RWPE2 (cell line): ENCODE data around the gene ARHGAP8.
A peak's percentile ranks its signal among the peaks of the same experiment; 100 is the strongest.

Source experiments
- ATAC-seq: fragments of 200-7000 bp; cut with Tn5 transposase; 3 replicates; pipeline ENCODE4 v1.9.1; 2021; ENCODE audit warnings: low read depth
- DNase-seq: peaks from one replicate; pipeline ENCODE4 v3.0.0-alpha.2; 2020; ENCODE audit warnings: low spot score
- H3K27ac ChIP-seq: fragments of 450-650 bp; 2 replicates; pipeline ENCODE4 v1.5.1; 2017; ENCODE audit warnings: mild to moderate bottlenecking; ENCODE audit not compliant: poor library complexity, severe bottlenecking
- H3K27me3 ChIP-seq: fragments of 250-450 bp; sonication (Bioruptor Pico); 2 replicates; pipeline ENCODE4 v1.5.1; 2021; ENCODE audit warnings: mild to moderate bottlenecking, moderate library complexity; ENCODE audit not compliant: insufficient read depth, poor library complexity, severe bottlenecking
- H3K36me3 ChIP-seq: fragments of 250-450 bp; sonication (Bioruptor Pico); 2 replicates; pipeline ENCODE4 v1.5.1; 2020; ENCODE audit warnings: low read depth, mild to moderate bottlenecking, moderate library complexity
- H3K4me1 ChIP-seq: fragments of 250-450 bp; sonication (Bioruptor Pico); 2 replicates; pipeline ENCODE4 v1.5.1; 2021; ENCODE audit warnings: mild to moderate bottlenecking, moderate library complexity; ENCODE audit not compliant: insufficient read depth, poor library complexity, severe bottlenecking
- H3K4me3 ChIP-seq: fragments of 250-450 bp; sonication (Bioruptor Pico); 2 replicates; pipeline ENCODE4 v1.5.1; 2021; ENCODE audit warnings: mild to moderate bottlenecking, moderate library complexity; ENCODE audit not compliant: severe bottlenecking
- H3K9me3 ChIP-seq: fragments of 250-450 bp; sonication (Bioruptor Pico); 2 replicates; pipeline ENCODE4 v1.5.1; 2021; ENCODE audit warnings: mild to moderate bottlenecking, moderate library complexity; ENCODE audit not compliant: severe bottlenecking
- CTCF ChIP-seq: fragments of 450-650 bp; IDR thresholded peaks from one replicate; pipeline ENCODE4 v1.5.1; 2017; ENCODE audit warnings: mild to moderate bottlenecking, moderate library complexity; ENCODE audit not compliant: poor library complexity, severe bottlenecking

ARHGAP8 gene

GRCh38 chr22:44869196-44869595 is 116.8 kb downstream of the ARHGAP8 start:
- no peak for TF ChIP-seq CTCF
- DNase-seq (no peak), ATAC-seq (no peak)
- Histone ChIP-seq H3K9me3 (no peaks in the 10 kb centered on the region), H3K4me1 (peaks cover 2% of the 10 kb centered on the region), H3K4me3 (no peak overlapping the region), H3K27me3 (no peaks in the 10 kb centered on the region), H3K36me3 (no peaks in the 10 kb centered on the region), H3K27ac (peak overlapping the region; percentile 21)

- Histone ChIP-seq H3K36me3 (no peaks in the 10 kb centered on the region), H3K9me3 (no peaks in the 10 kb centered on the region), H3K27ac (peak overlapping the region; percentile 21), H3K4me3 (no peak overlapping the region), H3K27me3 (no peaks in the 10 kb centered on the region), H3K4me1 (no peaks in the 10 kb centered on the region)
- DNase-seq (no peak), ATAC-seq (peak; percentile 88)
- TF ChIP-seq CTCF, result no peak
These were observed 117.6 kb downstream of the ARHGAP8 start for GRCh38 chr22:44870021-44870420.

GRCh38 chr22:44871782-44872181 is 119.4 kb downstream of the ARHGAP8 start:
- no peak for TF ChIP-seq CTCF
- Histone ChIP-seq H3K4me1 (no peaks in the 10 kb centered on the region), H3K4me3 (no peak overlapping the region), H3K9me3 (no peaks in the 10 kb centered on the region), H3K27me3 (no peaks in the 10 kb centered on the region), H3K36me3 (no peaks in the 10 kb centered on the region), H3K27ac (no peak overlapping the region)
- DNase-seq (no peak), ATAC-seq (no peak)

- Histone ChIP-seq H3K4me1 (no peaks in the 10 kb centered on the region), H3K36me3 (no peaks in the 10 kb centered on the region), H3K9me3 (no peaks in the 10 kb centered on the region), H3K27me3 (no peaks in the 10 kb centered on the region), H3K27ac (no peak overlapping the region), H3K4me3 (no peak overlapping the region)
- no peak for TF ChIP-seq CTCF
- no peak for DNase-seq
- ATAC-seq, result no peak
These were observed 124.5 kb downstream of the ARHGAP8 start for GRCh38 chr22:44876921-44877320.

GRCh38 chr22:44878483-44879300 is 126.3 kb downstream of the ARHGAP8 start:
- H3K4me1 ChIP-seq, result no peaks in the 10 kb centered on the region
- no peak for ATAC-seq
- no peak for DNase-seq
- H3K27me3 ChIP-seq, result no peaks in the 10 kb centered on the region
- H3K9me3 ChIP-seq, result no peaks in the 10 kb centered on the region
- no peaks in the 10 kb centered on the region for H3K36me3 ChIP-seq
- H3K4me3 ChIP-seq, result no peak overlapping the region
- H3K27ac ChIP-seq, result no peak overlapping the region
- no peak for TF ChIP-seq CTCF
